Activated T-cell treated with anti-CD3 and anti-CD28 coated beads, Interleukin-2, amount 50 U/mL, for 48 hours (primary cell): Measurements from ENCODE around the gene HBP1.
A peak's percentile ranks its signal among the peaks of the same experiment; 100 is the strongest.
"Not testable (repeated sequence)": the region's sequence is repeated elsewhere in the genome, so short reads cannot be mapped to it uniquely, and the experiment has no call there.

Experiments
- DNase-seq, 2 experiments: peaks; one replicate each; pipeline ENCODE4 v3.0.0-alpha.2; 2020

The HBP1 gene, protein sequence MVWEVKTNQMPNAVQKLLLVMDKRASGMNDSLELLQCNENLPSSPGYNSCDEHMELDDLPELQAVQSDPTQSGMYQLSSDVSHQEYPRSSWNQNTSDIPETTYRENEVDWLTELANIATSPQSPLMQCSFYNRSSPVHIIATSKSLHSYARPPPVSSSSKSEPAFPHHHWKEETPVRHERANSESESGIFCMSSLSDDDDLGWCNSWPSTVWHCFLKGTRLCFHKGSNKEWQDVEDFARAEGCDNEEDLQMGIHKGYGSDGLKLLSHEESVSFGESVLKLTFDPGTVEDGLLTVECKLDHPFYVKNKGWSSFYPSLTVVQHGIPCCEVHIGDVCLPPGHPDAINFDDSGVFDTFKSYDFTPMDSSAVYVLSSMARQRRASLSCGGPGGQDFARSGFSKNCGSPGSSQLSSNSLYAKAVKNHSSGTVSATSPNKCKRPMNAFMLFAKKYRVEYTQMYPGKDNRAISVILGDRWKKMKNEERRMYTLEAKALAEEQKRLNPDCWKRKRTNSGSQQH

DNA sequence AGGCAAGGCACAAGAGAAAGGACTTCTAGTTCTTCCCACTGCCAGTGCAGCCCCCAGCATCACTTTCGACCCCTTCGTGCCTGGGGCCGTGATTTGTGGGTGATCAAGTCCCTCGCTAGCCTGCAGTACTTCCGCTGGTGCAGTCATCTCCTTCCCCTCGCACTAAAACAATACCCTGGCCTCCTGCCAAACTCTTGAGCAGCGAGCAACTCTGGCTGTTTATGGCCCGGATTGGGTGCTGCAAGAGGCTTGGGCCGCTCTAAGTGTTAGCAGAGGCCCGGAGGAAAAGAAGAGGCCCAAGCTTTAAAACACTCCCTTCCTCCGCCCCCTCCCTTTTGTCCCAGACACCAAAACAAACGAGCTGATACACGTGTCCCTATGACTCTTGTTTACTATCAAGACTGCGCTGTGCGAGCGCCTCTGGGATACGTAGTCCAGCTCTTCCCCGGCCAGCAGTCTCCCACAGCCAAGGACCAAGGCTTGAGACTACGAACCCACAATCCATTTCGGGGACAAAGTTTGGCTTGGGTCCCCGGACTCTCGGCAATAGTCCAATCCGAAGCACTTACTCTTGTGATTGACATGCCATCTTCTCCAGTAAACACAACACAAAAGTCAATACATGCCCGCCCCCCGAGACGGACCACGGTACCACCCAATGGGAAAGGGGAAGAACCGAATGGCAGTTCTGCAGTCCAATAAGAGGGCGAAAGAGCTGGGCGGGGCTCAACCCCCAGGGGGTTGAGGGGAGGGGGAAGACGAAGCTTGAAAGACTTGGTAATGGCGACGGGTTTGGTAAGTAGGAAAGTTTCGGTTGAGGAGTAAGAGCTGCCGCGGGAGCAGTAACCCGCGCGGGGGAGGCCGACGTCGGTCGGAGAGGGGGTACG is at the start of gene HBP1:
HBP1 (plus strand) TSS at position 771 of the 887 bp plus-strand sequence. CDS start 10,891 bp downstream, outside the sequence.
- DNase-seq, result peak; percentile 98

DNA sequence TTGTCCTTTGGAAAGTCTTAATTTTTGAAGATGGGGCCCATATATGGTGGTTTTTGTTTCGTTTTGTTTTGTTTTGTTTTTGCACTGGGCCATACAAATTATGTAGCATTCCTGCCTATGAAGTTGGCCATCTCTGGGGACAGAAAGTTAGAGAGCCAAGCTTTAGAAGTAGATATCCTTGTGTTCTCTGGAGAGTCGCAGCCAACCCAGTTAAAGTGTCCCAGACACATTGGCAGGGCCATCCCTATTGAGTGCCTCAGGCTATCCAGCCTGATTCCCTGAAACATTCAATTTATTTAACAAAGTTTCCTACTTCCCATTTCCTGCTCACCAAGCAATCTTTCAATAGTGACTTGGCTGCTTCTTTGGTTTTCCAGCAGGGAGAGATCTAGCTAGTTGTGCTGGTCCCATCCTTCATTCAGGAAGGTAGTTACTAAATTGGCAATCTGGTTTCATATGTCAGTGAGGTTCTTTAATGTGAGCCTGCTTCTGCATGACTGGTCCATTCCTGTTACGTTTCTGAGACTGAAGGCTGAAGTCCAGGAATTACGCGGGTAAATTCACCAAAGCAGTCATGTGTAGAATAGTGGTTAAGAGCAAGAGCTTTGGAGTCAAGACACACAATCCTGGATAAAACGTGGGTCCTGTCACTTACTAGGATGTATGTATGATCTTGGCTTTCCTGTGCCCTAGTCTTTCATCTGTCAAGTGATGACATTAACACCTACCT is 49.3 kb upstream of the HBP1 start:
- no peak for DNase-seq

GRCh38 chr7:107122486-107122911 is 46.3 kb upstream of the HBP1 start:
- DNase-seq, result no peak

DNA sequence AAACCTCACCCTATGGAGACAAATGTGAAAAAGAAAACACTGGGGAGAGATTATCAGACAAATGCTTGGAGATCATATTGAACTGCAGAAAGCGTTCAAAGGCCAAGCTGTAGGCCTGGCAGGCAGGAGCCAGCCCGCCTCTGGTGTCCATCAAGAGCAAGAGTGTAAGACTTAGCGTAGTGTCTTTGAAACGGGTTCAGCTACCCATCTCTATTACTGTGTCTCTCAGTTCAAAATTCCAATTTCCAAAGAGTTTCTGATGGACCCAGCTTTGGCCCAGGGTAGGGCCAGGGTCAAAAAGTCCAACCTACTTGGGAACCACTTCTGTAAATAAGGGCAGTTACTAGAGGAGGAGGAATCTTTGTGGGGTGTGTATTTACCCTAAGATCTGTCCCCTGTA is 45.4 kb upstream of the HBP1 start:
- DNase-seq, result no peak

GRCh38 chr7:107125475-107125874 is 43.3 kb upstream of the HBP1 start:
- no peak for DNase-seq

DNA sequence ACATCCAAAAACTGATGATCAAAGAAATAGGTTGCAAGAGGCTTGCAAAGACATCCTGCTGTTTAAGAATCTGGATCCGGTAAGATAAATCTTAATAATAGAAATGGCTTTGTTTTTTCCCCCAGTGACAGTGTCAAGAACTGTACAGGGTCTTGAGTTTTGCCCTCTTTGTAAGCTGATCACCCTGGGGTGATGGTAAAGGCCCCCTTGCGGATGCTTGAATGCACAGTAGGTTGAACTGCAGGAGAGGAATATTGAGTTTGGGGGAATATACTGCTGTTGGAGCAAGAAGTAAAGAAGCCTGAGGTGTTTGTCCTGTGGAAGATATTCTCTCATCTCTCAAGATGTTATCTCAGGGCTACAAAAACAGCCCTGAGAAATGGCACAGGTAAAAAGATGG is 40.6 kb upstream of the HBP1 start:
- no peak for DNase-seq

DNA sequence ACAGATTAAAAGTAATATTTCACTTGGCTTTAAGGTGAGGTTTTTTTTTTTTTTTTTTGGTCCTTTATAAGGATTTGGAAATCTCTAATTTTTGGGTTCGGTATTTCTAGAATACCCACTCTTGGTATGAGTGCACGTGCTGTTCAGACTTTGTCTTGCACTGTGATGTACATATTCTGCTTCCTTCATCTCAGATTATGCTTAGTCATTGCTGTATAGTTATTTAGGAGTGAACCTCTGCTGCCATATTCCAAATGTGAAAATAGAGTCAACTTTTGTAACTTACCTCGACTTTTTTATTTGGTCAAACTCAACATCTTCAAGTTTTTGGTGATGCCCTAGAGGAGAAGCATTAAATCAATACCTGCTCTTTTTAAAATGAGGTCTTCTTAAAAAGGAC is 40.1 kb upstream of the HBP1 start:
- no peak for DNase-seq

DNA sequence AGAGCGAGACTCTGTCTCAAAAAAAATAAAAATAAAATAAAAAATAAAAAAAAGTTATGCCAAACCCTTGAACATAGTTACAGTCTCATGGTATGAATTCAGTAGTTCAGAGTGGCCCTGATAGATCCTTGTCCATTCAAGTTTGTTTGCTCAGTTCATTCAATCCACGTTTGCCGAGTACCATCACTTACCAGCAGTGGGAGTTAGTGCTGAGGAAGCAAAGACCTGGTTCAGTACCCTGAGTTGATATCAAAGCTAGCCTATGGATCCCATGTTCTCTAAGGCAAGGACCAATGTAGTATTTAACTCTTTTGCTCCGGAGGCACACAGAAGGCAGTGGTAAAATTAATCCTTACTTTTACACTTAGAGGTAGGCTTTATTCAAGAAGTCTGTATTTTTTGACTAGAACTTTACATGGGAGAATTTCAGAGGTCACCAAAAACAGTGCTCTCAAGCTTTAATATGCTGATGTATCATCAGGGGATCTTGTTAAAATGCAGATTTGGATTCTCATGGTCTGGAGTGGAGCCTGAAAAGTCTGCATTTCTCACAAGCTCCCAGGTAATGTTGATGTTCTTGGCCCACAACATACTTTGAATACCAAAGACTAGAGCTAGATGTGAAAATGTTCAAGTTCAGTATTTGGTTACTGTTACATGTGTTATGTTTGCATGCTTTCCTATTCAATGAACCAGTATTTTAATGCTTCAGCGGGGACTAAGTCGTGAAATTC is 38.1 kb upstream of the HBP1 start:
- DNase-seq, result no peak

DNA sequence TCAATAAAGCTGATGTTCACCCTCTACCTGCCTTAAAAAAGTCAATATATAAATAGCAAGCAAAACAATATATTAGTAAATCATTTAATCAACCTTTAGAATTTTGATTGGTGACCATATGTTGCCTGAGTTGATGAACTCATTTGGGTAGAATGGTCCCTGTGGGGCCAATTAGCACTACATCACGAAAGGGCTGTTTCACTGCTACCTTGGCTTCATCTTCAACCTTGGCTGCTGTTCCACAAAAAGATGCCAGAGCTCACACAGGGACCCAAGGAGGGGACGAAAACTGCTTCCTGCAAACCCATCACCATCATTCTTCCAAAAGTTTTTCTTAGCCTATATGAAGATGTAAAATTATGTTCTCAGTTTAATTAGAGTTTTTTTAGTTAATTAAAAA is 35.4 kb upstream of the HBP1 start:
- no peak for DNase-seq

GRCh38 chr7:107138696-107139420 is 29.9 kb upstream of the HBP1 start:
- no peak for DNase-seq

DNA sequence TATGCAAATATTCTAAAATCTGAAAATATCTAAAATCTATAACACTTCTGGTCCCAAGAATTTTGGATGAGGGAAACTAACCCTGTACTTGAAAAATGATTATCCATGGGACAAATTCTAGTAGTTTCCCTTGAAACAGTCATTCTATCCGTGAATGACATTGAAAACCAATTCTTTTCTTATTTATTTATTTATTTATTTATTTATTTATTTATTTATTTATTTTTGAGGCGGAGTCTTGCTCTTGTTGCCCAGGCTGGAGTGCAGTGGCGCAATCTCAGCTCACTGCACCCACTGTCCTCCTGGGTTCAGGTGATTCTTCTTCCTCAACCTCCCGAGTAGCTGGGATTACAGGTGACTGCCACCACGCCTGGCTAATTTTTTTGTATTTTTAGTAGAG is 24.9 kb upstream of the HBP1 start:
- DNase-seq, result not testable (repeated sequence)

DNA sequence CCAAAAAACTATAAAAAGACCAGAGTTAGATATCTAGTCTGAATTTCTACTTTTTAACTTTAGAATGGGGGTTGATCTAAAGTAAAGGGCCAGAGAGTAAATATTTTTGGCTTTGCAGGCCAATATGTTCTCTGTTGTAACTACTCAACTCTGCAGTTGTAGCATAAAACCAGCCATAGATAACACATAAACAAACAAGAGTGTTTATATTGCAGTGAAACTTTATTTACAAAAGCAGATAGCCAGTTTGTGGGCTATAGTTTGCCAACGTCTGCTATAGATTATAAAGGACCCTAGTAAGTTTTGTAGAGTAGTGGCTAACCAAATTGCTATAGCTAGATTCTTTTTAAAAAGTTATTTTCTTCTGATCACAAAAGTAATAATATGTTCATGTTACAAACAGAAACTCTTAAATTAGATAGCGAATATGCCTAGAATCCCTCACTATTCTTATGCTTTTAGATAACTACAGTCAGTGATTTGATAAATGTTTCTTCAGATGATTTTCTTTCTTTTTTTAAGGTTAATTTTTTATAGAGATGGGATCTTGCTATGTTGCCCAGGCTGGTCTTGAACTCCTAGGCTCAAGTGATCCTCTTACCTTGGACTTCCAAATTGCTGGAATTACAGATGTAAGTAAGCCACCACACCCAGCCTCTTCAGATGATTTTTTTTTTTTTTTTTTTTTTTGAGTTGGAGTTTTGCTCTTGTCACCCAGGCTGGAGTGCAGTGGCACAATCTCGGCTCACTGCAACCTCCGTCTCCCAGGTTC is 23.6 kb upstream of the HBP1 start:
- DNase-seq, result no peak

- DNase-seq, result peak in 1 of 2 experiments; percentile 38
Observed at GRCh38 chr7:107147464-107148393, 21.1 kb upstream of the HBP1 start.

- DNase-seq, result no peak
Observed at GRCh38 chr7:107148721-107149120, 20.1 kb upstream of the HBP1 start.

DNA sequence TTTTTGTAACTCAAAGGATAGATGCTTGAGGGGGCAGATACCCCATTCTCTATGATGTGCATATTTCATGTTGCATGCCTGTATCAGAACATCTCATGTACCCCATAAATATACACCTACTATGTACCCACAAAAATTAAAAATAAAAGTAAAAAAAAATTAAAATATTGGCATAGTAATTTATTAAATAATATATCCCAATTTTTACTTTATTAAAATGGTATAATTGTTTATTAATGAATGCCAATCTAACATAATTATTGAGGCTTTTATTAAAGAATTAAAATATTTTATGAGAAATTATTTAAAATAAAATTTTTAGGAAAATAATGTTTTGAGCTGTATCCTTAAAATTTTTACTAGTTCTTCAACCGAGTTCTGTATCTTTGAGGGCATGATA is 18.9 kb upstream of the HBP1 start:
- no peak for DNase-seq

GRCh38 chr7:107150375-107151073 is 18.3 kb upstream of the HBP1 start:
- DNase-seq, result peak; percentile 77 to 81

- DNase-seq, result no peak
Observed at GRCh38 chr7:107151538-107151937, 17.3 kb upstream of the HBP1 start.

DNA sequence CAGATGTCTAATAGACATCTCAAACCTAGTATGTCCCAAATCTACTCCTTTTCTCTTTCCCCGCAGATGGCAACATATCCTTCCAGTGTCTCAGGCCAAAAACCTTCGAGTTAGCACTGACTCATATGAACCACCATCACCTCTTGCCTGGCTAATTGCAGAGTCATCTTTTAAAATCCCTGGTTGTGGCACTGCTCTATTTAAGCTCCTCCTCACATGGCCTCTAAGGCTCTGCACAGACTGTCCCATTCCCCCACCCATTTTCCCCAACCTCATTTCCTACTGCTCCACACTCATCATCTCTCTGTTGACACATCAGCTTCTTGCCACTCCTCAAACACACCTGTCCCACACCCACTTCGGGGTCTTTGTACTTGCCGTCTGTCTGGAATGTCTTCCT is 16.8 kb upstream of the HBP1 start:
- no peak for DNase-seq

DNA sequence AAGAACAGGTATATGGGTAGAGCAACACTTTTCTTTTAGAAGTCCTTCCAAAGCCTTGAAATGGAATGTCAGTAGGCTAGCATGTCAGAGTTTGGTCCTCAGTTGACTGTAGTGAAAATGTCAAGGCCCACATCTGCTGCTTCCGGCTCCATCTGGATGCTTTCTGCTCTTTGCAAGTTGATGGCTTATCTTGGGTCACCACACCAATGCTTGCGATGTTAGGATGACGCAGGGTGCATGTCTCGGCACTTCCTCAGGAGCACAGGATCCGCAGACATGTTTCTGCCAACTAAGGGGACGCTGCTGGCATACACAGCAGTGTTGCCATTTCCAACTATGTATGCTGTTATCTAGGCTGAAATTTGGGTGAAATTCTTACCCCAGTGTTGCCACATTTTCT is 14.0 kb upstream of the HBP1 start:
- DNase-seq, result no peak
